NCI-H748 treated with DMSO at 0.1 percent for 48 hours (cell line): ENCODE data around the gene MICAL2.

Source experiments
- DNase-seq: peaks from one replicate; lab custom pipeline; 2025; lab: John Stamatoyannopoulos, UW

The MICAL2 gene

GRCh38 chr11:12287374-12288211 is 177.2 kb downstream of the MICAL2 start:
- no peak for DNase-seq

DNA sequence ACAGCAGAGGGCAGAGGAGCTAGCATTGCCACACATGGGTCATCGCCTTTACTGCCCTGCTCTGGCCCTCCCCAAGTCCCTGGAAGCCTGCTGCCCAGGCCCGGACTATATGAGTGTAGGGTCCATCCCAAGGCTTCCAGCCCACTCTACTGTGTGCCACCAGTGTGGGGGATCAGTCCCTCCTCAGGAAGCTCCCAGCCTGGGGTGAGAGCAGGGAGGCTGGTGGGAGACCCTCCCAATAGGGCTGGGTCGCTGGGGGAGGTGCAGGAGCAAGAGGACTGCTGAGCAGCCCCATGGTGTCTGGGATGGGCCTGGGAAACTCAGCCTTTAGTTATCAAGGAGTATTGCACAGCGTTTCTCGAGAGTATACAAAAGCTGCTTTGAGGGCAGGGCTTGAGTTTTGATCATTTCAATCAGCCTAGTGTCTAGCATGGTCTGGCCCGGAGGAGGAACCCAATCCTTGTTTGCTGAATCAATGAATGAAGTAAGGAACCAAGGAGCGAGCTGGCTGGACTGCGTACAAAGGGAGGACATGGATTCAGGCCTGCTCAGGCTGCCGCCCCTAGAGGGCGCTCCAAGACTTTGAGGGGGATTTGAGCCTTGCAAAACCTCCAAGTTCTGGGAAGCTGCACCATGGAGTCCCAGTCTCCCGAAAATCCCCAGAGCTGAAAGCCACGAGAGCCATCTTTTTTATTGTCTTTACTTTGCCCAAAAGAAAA is 178.0 kb downstream of the MICAL2 start:
- DNase-seq: peak; percentile 88

DNA sequence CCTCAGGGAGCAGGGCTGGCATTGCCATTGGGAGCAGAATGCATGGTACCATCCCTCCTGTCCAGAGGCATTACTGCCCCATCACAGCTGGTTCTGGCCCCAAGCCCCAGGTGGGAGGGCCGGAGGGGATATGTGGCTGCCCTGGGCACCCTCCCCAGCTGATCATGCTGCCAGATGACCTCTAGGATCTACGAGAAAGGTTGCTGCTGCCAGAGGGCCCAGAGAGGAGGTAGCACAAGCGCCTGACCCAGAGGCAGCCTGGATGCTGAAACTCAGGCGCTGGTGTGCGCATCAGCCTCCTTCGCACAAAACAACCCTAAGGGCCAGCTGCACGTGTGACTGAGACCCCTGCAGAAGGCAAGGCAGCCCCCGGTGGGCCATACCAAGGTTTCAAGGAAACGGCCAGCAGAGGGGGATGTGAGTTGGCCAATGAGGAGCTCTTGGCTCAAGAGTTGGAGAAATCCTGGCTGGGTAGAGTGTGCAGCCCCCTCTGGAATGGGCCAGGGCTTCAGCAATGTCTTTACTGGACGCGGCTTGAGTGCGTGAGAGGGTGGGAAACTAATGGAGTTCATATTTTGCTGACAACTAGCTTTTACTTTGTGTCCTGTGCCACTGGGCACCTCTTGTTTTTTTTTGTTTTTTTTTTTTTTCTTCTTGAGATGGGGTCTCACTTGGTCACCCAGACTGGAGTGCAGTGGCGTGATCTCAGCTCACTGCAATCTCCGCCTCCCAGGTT is 178.7 kb downstream of the MICAL2 start:
- no peak for DNase-seq

GRCh38 chr11:12289667-12290476 is 179.5 kb downstream of the MICAL2 start:
- no peak for DNase-seq

DNA sequence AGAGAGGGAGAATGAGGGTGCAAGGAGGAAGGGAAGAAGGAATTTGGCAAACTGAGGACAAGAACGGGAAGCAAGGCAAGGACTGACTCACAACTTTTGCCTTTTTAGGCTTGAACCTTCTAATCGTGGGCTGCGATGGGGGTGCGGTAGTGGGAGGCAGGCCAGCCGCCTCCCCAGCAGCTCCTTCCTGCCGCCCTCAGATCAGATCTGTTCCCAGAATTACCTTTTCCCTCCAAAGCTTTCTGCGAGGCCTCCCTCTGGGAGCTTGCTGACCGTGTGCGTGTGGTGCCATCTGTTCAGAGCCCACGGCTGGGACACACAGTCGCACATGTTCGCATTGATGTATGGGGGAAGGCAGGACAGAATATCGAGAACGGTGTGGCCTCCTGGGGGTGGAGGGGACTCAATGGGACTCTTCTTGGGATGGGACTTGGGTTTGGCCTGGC is 180.1 kb downstream of the MICAL2 start:
- DNase-seq: no peak

DNA sequence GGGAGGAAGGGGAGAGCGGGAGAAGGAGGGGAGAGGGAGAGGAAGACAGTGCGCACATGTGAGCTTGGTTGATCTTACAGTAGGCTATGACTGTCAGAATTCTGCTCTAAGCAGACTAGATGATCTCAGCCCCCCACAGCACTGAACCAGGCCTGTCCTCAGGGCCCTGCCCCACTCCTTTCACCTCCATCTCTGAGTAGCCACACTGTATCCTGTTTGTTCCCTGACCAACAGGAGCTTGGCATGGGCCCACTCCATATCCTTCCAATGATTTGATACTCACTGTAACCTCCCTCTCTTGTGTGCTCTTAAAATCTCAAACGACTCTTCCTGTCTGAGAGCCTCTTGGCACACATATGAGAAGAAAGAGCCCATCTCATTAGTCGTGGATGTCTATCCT is 180.9 kb downstream of the MICAL2 start:
- DNase-seq: no peak

- no peak for DNase-seq
These were observed 181.4 kb downstream of the MICAL2 start for GRCh38 chr11:12291766-12292165.

DNA sequence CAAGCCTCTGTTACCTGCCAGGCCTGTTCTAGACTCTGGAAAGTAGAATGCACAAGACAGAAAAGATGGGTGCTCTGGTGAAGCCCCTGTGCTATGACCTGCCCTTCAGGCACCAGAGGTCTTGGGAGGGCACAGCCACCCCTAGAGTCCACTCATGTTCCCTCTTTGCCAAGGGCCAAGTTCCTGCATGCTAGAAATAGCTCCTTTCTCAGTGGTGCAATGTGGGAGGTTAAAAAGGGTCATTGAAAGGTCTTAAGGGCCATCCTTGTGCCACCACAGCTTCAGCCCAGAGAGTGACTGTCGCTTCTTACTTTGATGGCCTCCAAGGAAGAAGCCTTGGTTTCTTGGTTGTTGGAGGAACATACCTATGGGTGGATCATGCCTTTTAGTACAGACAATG is 182.4 kb downstream of the MICAL2 start:
- no peak for DNase-seq

- no peak for DNase-seq
These were observed 183.1 kb downstream of the MICAL2 start for GRCh38 chr11:12293486-12293885.

GRCh38 chr11:12294613-12295012 is 184.2 kb downstream of the MICAL2 start:
- no peak for DNase-seq

DNA sequence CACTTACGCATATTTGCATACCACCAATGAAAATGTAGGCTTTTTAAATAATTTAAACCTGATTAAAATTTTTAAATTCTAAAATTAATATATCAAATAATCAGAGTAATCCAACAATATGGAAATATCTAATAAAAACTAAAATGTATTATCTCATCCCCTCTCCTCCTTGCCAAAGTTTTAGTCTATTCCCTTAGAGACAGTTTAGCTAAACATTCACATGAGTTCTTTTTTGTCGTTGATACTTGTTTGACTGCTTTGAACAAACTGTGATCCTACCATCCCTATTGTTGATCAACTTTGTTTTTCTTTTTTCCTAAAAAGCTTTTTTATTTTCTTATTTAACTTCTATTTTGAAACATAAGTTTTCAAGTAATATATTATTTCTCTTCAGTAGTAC is 185.6 kb downstream of the MICAL2 start:
- no peak for DNase-seq

DNA sequence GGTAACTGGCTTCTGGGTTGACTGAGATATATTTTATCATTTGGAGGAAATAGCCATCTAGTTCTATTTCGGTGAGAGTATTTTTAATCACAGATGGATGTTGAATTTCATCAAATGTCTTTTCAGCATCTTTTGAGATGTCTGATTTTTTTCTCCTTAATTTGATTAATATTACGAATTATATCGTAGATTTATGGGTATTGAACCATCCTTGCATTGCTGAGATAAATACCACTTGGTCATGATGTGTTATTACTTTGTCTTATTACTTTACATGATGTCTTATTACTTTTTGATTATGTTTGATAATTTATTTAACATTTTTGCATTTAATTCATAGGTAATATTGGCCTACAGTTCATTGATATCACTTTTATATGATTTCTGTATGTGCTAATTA is 188.2 kb downstream of the MICAL2 start:
- no peak for DNase-seq

DNA sequence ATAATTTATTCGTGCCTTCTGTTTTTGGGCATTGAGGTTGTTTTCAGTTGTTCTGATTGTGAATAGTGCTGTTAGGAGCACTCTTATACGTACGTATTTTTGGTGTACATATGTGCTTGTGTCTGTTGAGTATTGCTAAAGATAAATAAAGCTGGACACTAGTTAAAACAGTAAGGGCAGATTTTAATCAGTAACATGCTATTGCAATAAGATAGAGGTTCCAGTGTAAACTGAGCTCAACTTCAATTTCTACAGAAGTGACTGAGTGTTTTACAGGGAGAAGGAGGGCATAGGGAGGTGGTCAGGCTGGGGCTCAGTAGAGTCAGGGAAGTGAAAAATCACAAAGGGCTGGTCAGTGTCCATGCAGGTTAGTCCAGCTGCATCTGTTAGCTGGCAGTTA is 191.0 kb downstream of the MICAL2 start:
- no peak for DNase-seq

GRCh38 chr11:12303421-12304149 is 193.2 kb downstream of the MICAL2 start:
- DNase-seq: no peak

DNA sequence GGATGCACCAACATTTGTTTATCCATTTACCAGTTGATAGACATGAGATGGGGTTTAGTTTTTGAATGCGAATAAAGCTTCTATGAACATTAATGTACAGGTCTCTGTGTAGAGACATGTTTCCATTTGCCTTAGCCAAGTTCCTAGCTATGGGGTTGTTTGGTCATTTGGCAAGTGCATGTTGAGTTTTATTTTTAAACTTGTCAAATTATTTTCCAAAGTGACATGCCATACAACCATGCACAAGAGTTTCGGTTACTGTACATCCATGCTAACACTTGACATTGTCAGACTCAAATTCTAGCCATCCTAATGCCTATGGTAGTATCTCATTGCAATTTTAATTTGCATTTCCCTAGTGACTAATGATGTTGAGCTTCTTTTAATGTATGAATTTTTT is 196.4 kb downstream of the MICAL2 start:
- no peak for DNase-seq

DNA sequence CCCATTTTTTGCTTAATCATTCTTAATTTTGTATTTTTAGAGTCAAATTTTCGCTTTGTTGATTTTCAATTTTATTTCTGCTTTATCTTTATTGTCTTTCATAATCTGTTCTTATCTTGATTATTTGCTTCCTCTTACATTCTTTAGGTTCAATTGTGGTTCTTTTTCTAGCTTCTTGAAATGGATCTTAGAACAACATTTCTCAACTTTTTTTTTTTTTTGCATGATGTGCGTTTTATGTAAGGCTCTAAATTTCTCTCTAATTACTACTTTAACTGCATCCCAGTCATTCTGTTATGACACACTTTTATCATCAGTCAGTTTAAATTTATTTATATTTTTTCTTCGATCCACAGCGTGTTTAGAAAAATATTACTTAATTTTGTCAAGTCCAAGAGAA is 201.7 kb downstream of the MICAL2 start:
- no peak for DNase-seq
